H1 (cell line): ENCODE measurements around the gene RPIA. TPM values are rescaled to one million over a fixed set of nuclear protein-coding genes. Genes with fewer than 3 reads are reported as not detected.

Source experiments
- CTCF ChIA-PET: fragments of 300-600 bp; sonication (Branson Sonifier 250); formaldehyde crosslinking; loops from one replicate; lab custom pipeline; 2021; ENCODE audit not compliant: partially characterized antibody; lab: Charles Lee
- POLR2A ChIA-PET: fragments of 300-600 bp; sonication (Branson Sonifier 250); formaldehyde crosslinking; loops from one replicate; lab custom pipeline; 2021; ENCODE audit warnings: inconsistent platforms; ENCODE audit not compliant: partially characterized antibody; lab: Charles Lee
- DNase-seq, 2 experiments: peaks; one replicate each; pipeline versions ENCODE4 v3.0.0 to v3.0.0-alpha.2; 2010 to 2022; ENCODE audit warnings: low spot score in 2 of 2, low read depth in 1 of 2, mixed read lengths in 1 of 2
- FAIRE-seq: peaks from 2 replicates; lab custom pipeline; 2011; peaks lifted over from hg19 to GRCh38; lab: Jason Lieb, UNC
- H2AFZ ChIP-seq: 2 replicates; pipeline ENCODE4 v1.8.1; 2012; ENCODE audit warnings: low read length, inconsistent platforms
- H2AK5ac ChIP-seq: 2 replicates; pipeline ENCODE4 v1.6.1; 2013; ENCODE audit warnings: low read depth, low read length
- H2BK120ac ChIP-seq: replicated peaks from 2 replicates; pipeline ENCODE3; 2013; ENCODE audit warnings: low read depth, low read length, inconsistent platforms
- H2BK12ac ChIP-seq: 2 replicates; pipeline ENCODE4 v1.6.1; 2013; ENCODE audit warnings: low read depth, low read length
- H2BK15ac ChIP-seq: 2 replicates; pipeline ENCODE4 v1.6.1; 2013; ENCODE audit warnings: low read length
- H2BK20ac ChIP-seq: 2 replicates; pipeline ENCODE4 v1.6.1; 2013; ENCODE audit warnings: low read length
- H2BK5ac ChIP-seq: 2 replicates; pipeline ENCODE4 v1.6.1; 2013; ENCODE audit warnings: low read depth, low read length
- H3K14ac ChIP-seq: 2 replicates; pipeline ENCODE4 v1.6.1; 2013; ENCODE audit warnings: inconsistent platforms; ENCODE audit not compliant: insufficient read length
- H3K18ac ChIP-seq: 2 replicates; pipeline ENCODE4 v1.6.1; 2013; ENCODE audit warnings: low read length; ENCODE audit errors: extremely low read depth
- H3K23ac ChIP-seq: 2 replicates; pipeline ENCODE4 v1.6.1; 2013; ENCODE audit warnings: inconsistent platforms; ENCODE audit not compliant: insufficient read length
- H3K23me2 ChIP-seq: 2 replicates; pipeline ENCODE4 v1.6.1; 2013; ENCODE audit warnings: low read depth, low read length
- H3K27ac ChIP-seq: 2 replicates; pipeline ENCODE4 v1.6.1; 2011; ENCODE audit warnings: low read depth, low read length, inconsistent platforms
- H3K27me3 ChIP-seq, 4 experiments: replicated peaks in 1 of 4; 1 replicate in 1 of 4; 2 replicates in 3 of 4; pipeline versions ENCODE4 v1.6.1 to v1.8.1; 2011 to 2013; ENCODE audit warnings: low read length in 3 of 4, mild to moderate bottlenecking in 3 of 4, inconsistent platforms in 2 of 4, mixed read lengths in 2 of 4, moderate library complexity in 1 of 4; ENCODE audit not compliant: control insufficient read depth in 3 of 4, insufficient read depth in 3 of 4; ENCODE audit errors: extremely low read depth in 1 of 4
- H3K36me3 ChIP-seq, 4 experiments: 2 replicates each; pipeline versions ENCODE4 v1.6.1 to v1.8.1; 2011 to 2013; ENCODE audit warnings: mild to moderate bottlenecking in 4 of 4, low read length in 3 of 4, moderate library complexity in 2 of 4, control low read depth in 1 of 4, inconsistent platforms in 1 of 4; ENCODE audit not compliant: insufficient read depth in 4 of 4, control insufficient read depth in 2 of 4
- H3K4ac ChIP-seq: replicated peaks from 2 replicates; pipeline ENCODE3; 2013; ENCODE audit warnings: low read length, low read depth, mixed read lengths, inconsistent platforms; ENCODE audit not compliant: insufficient read length
- H3K4me1 ChIP-seq, 4 experiments: replicated peaks in 1 of 4; 1 replicate in 1 of 4; 2 replicates in 3 of 4; pipeline versions ENCODE4 v1.6.1 to v1.8.1; 2011 to 2013; ENCODE audit warnings: low read length in 3 of 4, inconsistent platforms in 2 of 4, mixed read lengths in 1 of 4; ENCODE audit not compliant: insufficient read depth in 4 of 4, control insufficient read depth in 3 of 4
- H3K4me2 ChIP-seq, 2 experiments: 2 replicates each; pipeline versions ENCODE4 v1.6.1 to v1.8.1; 2011 to 2013; ENCODE audit warnings: low read depth in 2 of 2, low read length in 2 of 2, control low read depth in 1 of 2, inconsistent platforms in 1 of 2, mild to moderate bottlenecking in 1 of 2; ENCODE audit not compliant: insufficient read depth in 1 of 2
- H3K4me3 ChIP-seq, 4 experiments: fragments of 200-600, 300-600 bp in 1 of 4; sonication (generic), shearing (Covaris generic), sonication (Bioruptor Twin) in 1 of 4; 2 replicates each; pipeline versions ENCODE4 v1.5.1 to v1.8.1; 2011 to 2016; ENCODE audit warnings: low read length in 4 of 4, low read depth in 3 of 4, control low read depth in 2 of 4, inconsistent platforms in 2 of 4, mild to moderate bottlenecking in 2 of 4, mixed read lengths in 1 of 4, moderate library complexity in 1 of 4; ENCODE audit not compliant: insufficient read depth in 2 of 4; ENCODE audit errors: extremely low read depth in 1 of 4
- H3K56ac ChIP-seq: replicated peaks from 2 replicates; pipeline ENCODE3; 2013; ENCODE audit warnings: low read depth, mild to moderate bottlenecking, mixed read lengths, low read length, inconsistent platforms; ENCODE audit not compliant: insufficient read length
- H3K79me1 ChIP-seq: 2 replicates; pipeline ENCODE4 v1.6.1; 2013; ENCODE audit warnings: low read depth, low read length, control low read depth
- H3K79me2 ChIP-seq, 2 experiments: 2 replicates each; pipeline versions ENCODE4 v1.6.1 to v1.8.1; 2012 to 2013; ENCODE audit warnings: low read length in 2 of 2, mild to moderate bottlenecking in 2 of 2, inconsistent platforms in 1 of 2; ENCODE audit not compliant: insufficient read depth in 2 of 2, control insufficient read depth in 1 of 2
- H3K9ac ChIP-seq, 4 experiments: replicated peaks in 1 of 4; 1 replicate in 1 of 4; 2 replicates in 3 of 4; pipeline versions ENCODE4 v1.6.1 to v1.8.1; 2011 to 2013; ENCODE audit warnings: low read depth in 3 of 4, low read length in 3 of 4, control low read depth in 2 of 4, mild to moderate bottlenecking in 2 of 4, moderate library complexity in 2 of 4, inconsistent platforms in 1 of 4; ENCODE audit errors: extremely low read depth in 1 of 4
- H3K9me3 ChIP-seq, 2 experiments: 2 replicates each; pipeline versions ENCODE4 v1.6.1 to v1.8.1; 2012 to 2013; ENCODE audit warnings: mild to moderate bottlenecking in 2 of 2, moderate library complexity in 2 of 2, control low read depth in 1 of 2, inconsistent platforms in 1 of 2, low read depth in 1 of 2, low read length in 1 of 2, mixed read lengths in 1 of 2; ENCODE audit not compliant: insufficient read depth in 2 of 2
- H4K20me1 ChIP-seq, 2 experiments: replicated peaks in 1 of 2; 2 replicates each; pipeline versions ENCODE3 to v1.8.1; 2011 to 2013; ENCODE audit warnings: inconsistent platforms in 2 of 2, low read length in 2 of 2, mild to moderate bottlenecking in 1 of 2; ENCODE audit not compliant: insufficient read depth in 2 of 2, control insufficient read depth in 1 of 2
- H4K5ac ChIP-seq: 2 replicates; pipeline ENCODE4 v1.6.1; 2013; ENCODE audit warnings: low read length, low read depth, mixed read lengths, inconsistent platforms; ENCODE audit not compliant: insufficient read length
- H4K8ac ChIP-seq: 2 replicates; pipeline ENCODE4 v1.8.0; 2013; ENCODE audit warnings: mild to moderate bottlenecking, moderate library complexity, low read length, inconsistent platforms; ENCODE audit not compliant: insufficient read depth; ENCODE audit errors: extremely low read depth
- H4K91ac ChIP-seq: replicated peaks from 2 replicates; pipeline ENCODE3; 2013; ENCODE audit warnings: low read length, mixed read lengths, inconsistent platforms; ENCODE audit not compliant: insufficient read length
- BACH1 ChIP-seq: IDR thresholded peaks from 2 replicates; pipeline ENCODE4 v1.6.1; 2012; ENCODE audit warnings: low read length, improper control_type of control experiment
- CBX8 ChIP-seq: fragments of 300-800, 300-1000 bp; sonication (generic); IDR thresholded peaks from 2 replicates; pipeline ENCODE4 v1.7.1; 2016; ENCODE audit warnings: low read depth, low read length, borderline replicate concordance
- CTCF ChIP-seq, 3 experiments: IDR thresholded peaks; 1 replicate in 2 of 3; 2 replicates in 1 of 3; pipeline versions ENCODE4 v1.5.1 to v1.6.1; 2011; ENCODE audit warnings: low read length in 3 of 3, mild to moderate bottlenecking in 3 of 3, inconsistent platforms in 2 of 3, low read depth in 1 of 3, moderate library complexity in 1 of 3; ENCODE audit not compliant: insufficient read depth in 1 of 3; ENCODE audit errors: control extremely low read depth in 1 of 3
- POLR2A ChIP-seq, 2 experiments: IDR thresholded peaks; 1 replicate in 1 of 2; 2 replicates in 1 of 2; pipeline ENCODE4 v1.6.1; 2011; ENCODE audit warnings: low read depth in 2 of 2, low read length in 2 of 2, mild to moderate bottlenecking in 2 of 2; ENCODE audit errors: control extremely low read depth in 1 of 2
- RAD21 ChIP-seq, 2 experiments: IDR thresholded peaks in 1 of 2; conservative IDR thresholded peaks in 1 of 2; 2 replicates each; pipeline ENCODE4 v1.6.1; 2011; ENCODE audit warnings: low read depth in 2 of 2, low read length in 2 of 2, improper control_type of control experiment in 1 of 2, inconsistent platforms in 1 of 2, mild to moderate bottlenecking in 1 of 2, moderate library complexity in 1 of 2
- RFX5 ChIP-seq: IDR thresholded peaks from 2 replicates; pipeline ENCODE4 v1.6.1; 2011; ENCODE audit warnings: low read depth, low read length, improper control_type of control experiment, borderline replicate concordance
- USF2 ChIP-seq: IDR thresholded peaks from 2 replicates; pipeline ENCODE4 v1.6.1; 2011; ENCODE audit warnings: low read length, improper control_type of control experiment
- WGBS, 2 experiments: shearing (Covaris generic) in 1 of 2; methylation state at CpG; one replicate each; pipeline versions ENCODE4 v1.1.6 to v1.1.7; 2013 to 2015; ENCODE audit warnings: low lambda C conversion rate in 2 of 2, mixed read lengths in 2 of 2, inconsistent platforms in 1 of 2, low coverage in 1 of 2, missing lambda C conversion rate in 1 of 2; ENCODE audit not compliant: insufficient replicate concordance in 2 of 2, insufficient coverage in 1 of 2, insufficient read length in 1 of 2; ENCODE audit errors: extremely low coverage in 1 of 2, missing lambda C conversion rate in 1 of 2; 5-methylcytosine and 5-hydroxymethylcytosine counted together
- polyA plus RNA-seq, 7 experiments: library from polyadenylated mRNA; depleted of rRNA in 3 of 7; stranded (reverse) in 5 of 7; unstranded in 2 of 7; fragments of >200 nt in 5 of 7; fragments of 200-250 nt in 2 of 7; gene quantifications; 1 replicate in 5 of 7; 2 replicates in 1 of 7; 4 replicates in 1 of 7; pipeline versions ENCODE4 v1.2.1 to v1.2.3, GENCODE V29; 2011 to 2013; ENCODE audit warnings: missing spikeins in 2 of 7, mixed read lengths in 2 of 7
- total RNA-seq: library from RNA; stranded (reverse); fragmentation: NEBNext Ultra II Directional; extraction: Animal tissue kit (Norgen Biotek cat#: 25700); gene quantifications from 2 replicates; pipeline ENCODE4 v1.2.1, GENCODE V29; 2021

Gene RPIA
- total and polyA plus RNA-seq, 2 of the 8 experiments (the other 6 are each of a cell fraction or from before 2014, with no cell fraction given) = 13.1 to 24.0 TPM

- Histone ChIP-seq H3K56ac (no peak overlapping the region), H3K14ac (no peak overlapping the region), H3K4me3 (no peak overlapping the region), H2BK12ac (no peak overlapping the region), H4K8ac (no peak overlapping the region), H3K9ac (no peak overlapping the region), H3K36me3 (peaks cover 0 to 6% (median 2%) of the 10 kb centered on the region in 4 experiments; a peak in 2 of 8 replicates), H3K4ac (no peak overlapping the region), H2AK5ac (no peak overlapping the region), H3K79me2 (no peaks in the 10 kb centered on the region), H3K27ac (no peak overlapping the region), H3K4me1 (no peaks in the 10 kb centered on the region), H2BK120ac (no peak overlapping the region), H2BK15ac (no peak overlapping the region), H3K79me1 (no peaks in the 10 kb centered on the region; the same call in 1 of the 2 replicates), H4K91ac (no peak overlapping the region), H2AFZ (no peak overlapping the region), H3K18ac (no peak overlapping the region), H3K9me3 (peaks cover 4 to 15% of the 10 kb centered on the region in 2 experiments), H2BK5ac (no peak overlapping the region), H4K5ac (no peak overlapping the region), H4K20me1 (no peaks in the 10 kb centered on the region), H3K23me2 (no peaks in the 10 kb centered on the region), H3K23ac (no peak overlapping the region), H2BK20ac (no peak overlapping the region), H3K4me2 (no peak overlapping the region), H3K27me3 (no peaks in the 10 kb centered on the region)
- FAIRE-seq = no peak
- ChIA-PET POLR2A (no interaction called here), CTCF (no interaction called here)
- TF ChIP-seq POLR2A (IDR thresholded peaks at IDR 0.05; ENCODE audit: control extremely low read depth in 1 of 2, low read depth in 2 of 2, low read length in 2 of 2) (no peak), USF2 (no peak), RFX5 (no peak), BACH1 (no peak), RAD21 (IDR thresholded peaks at IDR 0.05 in 1 of 2, conservative IDR thresholded peaks at IDR 0.05 in 1 of 2; ENCODE audit: low read depth in 2 of 2, low read length in 2 of 2) (no peak), CBX8 (no peak), CTCF (IDR thresholded peaks at IDR 0.05; ENCODE audit: control extremely low read depth in 1 of 3, insufficient read depth in 1 of 3, low read depth in 1 of 3, low read length in 3 of 3) (no peak)
- WGBS, 2 experiments = 82% methylated on average over 2 of the region's 2 CpGs; no CpG with 5 or more reads in 1 of the 2 experiments
- DNase-seq = no peak
Observed at GRCh38 chr2:88721268-88721667, 29.8 kb downstream of the RPIA start.
